Measurements from ENCODE around the gene KRTAP10-9. TPM values are rescaled to one million over a fixed set of nuclear protein-coding genes. Genes with fewer than 3 reads are reported as not detected.

KRTAP10-9 gene
- total and polyA plus RNA-seq, 4 donors, result not detected

DNA sequence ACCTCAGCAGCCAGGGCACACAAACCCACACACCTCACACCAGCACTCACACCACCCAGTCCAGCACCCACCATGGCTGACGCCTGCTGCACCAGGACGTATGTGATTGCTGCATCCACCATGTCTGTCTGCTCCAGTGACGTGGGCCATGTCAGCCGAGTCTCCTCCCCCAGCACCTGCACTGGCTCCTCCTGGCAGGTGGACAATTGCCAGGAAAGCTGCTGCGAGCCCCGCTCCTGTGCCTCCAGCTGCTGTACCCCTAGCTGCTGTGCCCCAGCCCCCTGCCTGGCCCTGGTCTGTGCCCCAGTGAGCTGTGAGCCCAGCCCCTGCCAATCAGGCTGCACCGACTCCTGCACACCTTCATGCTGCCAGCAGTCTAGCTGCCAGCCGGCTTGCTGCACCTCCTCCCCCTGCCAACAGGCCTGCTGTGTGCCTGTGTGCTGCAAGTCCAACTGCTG lies 14.8 kb upstream of the KRTAP10-9 start, which contains the start of gene KRTAP10-8:
TSS of gene KRTAP10-8 (plus strand) at position 51 of the 458 bp plus-strand sequence. CDS start at position 73, 22 bp downstream.
- 91 to 93% methylated on average over 8 of the region's 8 CpGs for WGBS, 2 donors
- no peak within 1 kb of the TSS for H3K4me3 ChIP-seq
- no peaks in the 10 kb centered on the region for H3K27me3 ChIP-seq (ENCODE audit: control insufficient read depth in 3 of 3, insufficient read depth in 3 of 3, low read length in 2 of 3)
- no peaks in the 10 kb centered on the region for H3K36me3 ChIP-seq (ENCODE audit: control insufficient read depth in 4 of 4, insufficient read depth in 4 of 4, low read length in 4 of 4)
- no peak within 1 kb of the TSS for H3K9ac ChIP-seq (ENCODE audit: insufficient read depth in 1 of 2, low read length in 2 of 2)
- TF ChIP-seq, protein P1, sequence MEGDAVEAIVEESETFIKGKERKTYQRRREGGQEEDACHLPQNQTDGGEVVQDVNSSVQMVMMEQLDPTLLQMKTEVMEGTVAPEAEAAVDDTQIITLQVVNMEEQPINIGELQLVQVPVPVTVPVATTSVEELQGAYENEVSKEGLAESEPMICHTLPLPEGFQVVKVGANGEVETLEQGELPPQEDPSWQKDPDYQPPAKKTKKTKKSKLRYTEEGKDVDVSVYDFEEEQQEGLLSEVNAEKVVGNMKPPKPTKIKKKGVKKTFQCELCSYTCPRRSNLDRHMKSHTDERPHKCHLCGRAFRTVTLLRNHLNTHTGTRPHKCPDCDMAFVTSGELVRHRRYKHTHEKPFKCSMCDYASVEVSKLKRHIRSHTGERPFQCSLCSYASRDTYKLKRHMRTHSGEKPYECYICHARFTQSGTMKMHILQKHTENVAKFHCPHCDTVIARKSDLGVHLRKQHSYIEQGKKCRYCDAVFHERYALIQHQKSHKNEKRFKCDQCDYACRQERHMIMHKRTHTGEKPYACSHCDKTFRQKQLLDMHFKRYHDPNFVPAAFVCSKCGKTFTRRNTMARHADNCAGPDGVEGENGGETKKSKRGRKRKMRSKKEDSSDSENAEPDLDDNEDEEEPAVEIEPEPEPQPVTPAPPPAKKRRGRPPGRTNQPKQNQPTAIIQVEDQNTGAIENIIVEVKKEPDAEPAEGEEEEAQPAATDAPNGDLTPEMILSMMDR (IDR thresholded peaks at IDR 0.05; ENCODE audit: control extremely low read depth, extremely low read depth), result no peak
- no peaks in the 10 kb centered on the region for H3K4me1 ChIP-seq (ENCODE audit: control insufficient read depth in 5 of 5, insufficient read depth in 5 of 5, low read length in 5 of 5)
- DNase-seq (no peak), ATAC-seq (ENCODE audit: insufficient read depth, low FRiP score) (no peak)
- peaks cover 0 to 20% (median 3%) of the 10 kb centered on the region in 4 donors for H3K9me3 ChIP-seq (ENCODE audit: control insufficient read depth in 4 of 4, insufficient read depth in 3 of 4, low read length in 3 of 4)
- H3K27ac ChIP-seq (ENCODE audit: low read depth in 1 of 2, low read length in 1 of 2), result no peak within 1 kb of the TSS

DNA sequence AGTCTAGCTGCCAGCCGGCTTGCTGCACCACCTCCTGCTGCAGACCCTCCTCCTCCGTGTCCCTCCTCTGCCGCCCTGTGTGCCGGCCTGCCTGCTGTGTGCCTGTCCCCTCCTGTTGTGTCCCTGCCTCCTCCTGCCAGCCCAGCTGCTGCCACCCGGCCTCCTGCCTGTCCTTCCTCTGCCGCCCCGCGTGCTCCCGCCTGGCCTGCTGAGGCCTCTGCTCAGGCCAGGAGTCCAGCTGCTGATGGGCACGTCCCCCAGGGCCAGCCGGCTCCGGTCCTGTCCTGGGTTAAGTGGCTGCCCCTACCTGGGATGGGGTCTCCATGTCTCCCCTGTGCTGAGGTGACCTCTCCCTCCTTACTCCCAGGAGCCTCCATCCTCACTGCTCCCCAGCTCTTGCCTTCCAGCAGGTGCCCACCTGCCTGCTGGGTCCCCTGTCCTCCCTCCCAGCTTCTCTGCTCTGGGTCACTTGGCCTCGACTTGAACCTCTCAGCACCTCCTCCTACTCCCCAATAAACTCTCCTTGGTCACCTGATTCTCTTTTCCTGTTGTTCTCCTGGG lies 14.1 kb upstream of the KRTAP10-9 start:
- Histone ChIP-seq H3K27ac (ENCODE audit: low read depth in 1 of 2, low read length in 1 of 2) (no peak overlapping the region), H3K4me1 (ENCODE audit: control insufficient read depth in 5 of 5, insufficient read depth in 5 of 5, low read length in 5 of 5) (no peaks in the 10 kb centered on the region), H3K9me3 (ENCODE audit: control insufficient read depth in 4 of 4, insufficient read depth in 3 of 4, low read length in 3 of 4) (peaks cover 0 to 20% (median 3%) of the 10 kb centered on the region in 4 donors), H3K4me3 (no peak overlapping the region), H3K9ac (ENCODE audit: insufficient read depth in 1 of 2, low read length in 2 of 2) (no peak overlapping the region), H3K36me3 (ENCODE audit: control insufficient read depth in 4 of 4, insufficient read depth in 4 of 4, low read length in 4 of 4) (no peaks in the 10 kb centered on the region), H3K27me3 (ENCODE audit: control insufficient read depth in 3 of 3, insufficient read depth in 3 of 3, low read length in 2 of 3) (no peaks in the 10 kb centered on the region)
- TF ChIP-seq, protein P1 (IDR thresholded peaks at IDR 0.05; ENCODE audit: control extremely low read depth, extremely low read depth), result no peak
- DNase-seq, result no peak
- 84 to 90% methylated on average over 12 to 13 of the region's 13 CpGs for WGBS, 2 donors
- ATAC-seq (ENCODE audit: insufficient read depth, low FRiP score), result no peak

DNA sequence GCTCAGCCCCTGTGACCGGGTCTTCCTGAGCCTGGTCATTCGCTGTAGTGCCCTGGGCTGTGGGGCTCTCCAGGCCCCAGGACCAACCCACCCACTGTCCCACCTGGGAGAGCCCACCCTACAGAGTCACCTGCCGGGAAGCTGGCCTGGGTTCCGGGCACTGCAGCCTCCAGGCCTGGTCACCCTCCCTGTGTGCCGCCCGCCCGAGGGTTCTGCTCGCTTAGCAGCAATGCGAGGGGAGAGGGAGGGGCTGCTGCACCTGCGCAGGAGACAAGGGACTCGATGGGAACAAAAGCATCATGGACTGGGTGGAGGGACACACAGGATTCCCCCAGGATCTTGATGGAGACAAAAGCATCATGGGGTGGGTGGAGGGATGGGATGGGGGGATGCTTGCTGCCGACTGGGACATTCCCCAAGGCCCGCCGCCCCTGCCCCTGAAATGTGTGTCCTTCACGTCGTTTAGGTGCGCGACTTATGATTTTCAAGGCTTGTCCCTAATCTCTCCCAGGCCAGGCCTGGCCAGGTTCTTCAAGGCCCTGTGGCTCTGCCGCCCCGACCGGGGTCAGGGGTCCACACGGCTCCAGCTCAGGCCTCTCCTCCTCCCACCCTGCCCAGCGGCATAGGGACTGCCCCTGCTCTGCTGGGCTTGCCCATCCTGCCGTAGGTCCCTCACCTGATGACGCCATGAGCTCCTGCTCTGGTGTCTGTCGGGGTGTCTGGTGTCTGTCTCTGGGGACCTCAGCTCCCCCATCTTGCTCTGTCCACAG lies 13.3 kb upstream of the KRTAP10-9 start:
- Histone ChIP-seq H3K9me3 (ENCODE audit: control insufficient read depth in 4 of 4, insufficient read depth in 3 of 4, low read length in 3 of 4) (peaks cover 0 to 20% (median 3%) of the 10 kb centered on the region in 4 donors), H3K4me3 (no peak overlapping the region), H3K27me3 (ENCODE audit: control insufficient read depth in 3 of 3, insufficient read depth in 3 of 3, low read length in 2 of 3) (no peaks in the 10 kb centered on the region), H3K36me3 (ENCODE audit: control insufficient read depth in 4 of 4, insufficient read depth in 4 of 4, low read length in 4 of 4) (no peaks in the 10 kb centered on the region), H3K9ac (ENCODE audit: insufficient read depth in 1 of 2, low read length in 2 of 2) (no peak overlapping the region), H3K4me1 (ENCODE audit: control insufficient read depth in 5 of 5, insufficient read depth in 5 of 5, low read length in 5 of 5) (no peaks in the 10 kb centered on the region), H3K27ac (ENCODE audit: low read depth in 1 of 2, low read length in 1 of 2) (no peak overlapping the region)
- no peak for ATAC-seq (ENCODE audit: insufficient read depth, low FRiP score)
- 89 to 93% methylated on average over 26 of the region's 26 CpGs for WGBS, 2 donors
- DNase-seq, result no peak
- TF ChIP-seq, protein P1 (IDR thresholded peaks at IDR 0.05; ENCODE audit: control extremely low read depth, extremely low read depth), result no peak

Measured in lung (tissue), 12 donors.